ENCODE data around the gene KIAA2012.
"Not testable (repeated sequence)": the region's sequence is repeated elsewhere in the genome, so short reads cannot be mapped to it uniquely, and the experiment has no call there.

Gene KIAA2012

GRCh38 chr2:202238234-202239197, 165.5 kb downstream of the KIAA2012 start, which contains the start of gene SUMO1:
TSS of gene SUMO1 (minus strand) at chr2:202238597. CDS start at chr2:202238451, 146 bp downstream.
- peak; percentile 79 for DNase-seq (ENCODE audit: low read depth)
- H3K4me3 ChIP-seq (ENCODE audit: low read length) = peak within 1 kb of the TSS; percentile 96
- no peak for TF ChIP-seq CTCF (conservative IDR thresholded peaks at IDR 0.05; ENCODE audit: low read length)

GRCh38 chr2:202247710-202248109, 174.7 kb downstream of the KIAA2012 start:
- DNase-seq (ENCODE audit: low read depth); H3K4me3 ChIP-seq (ENCODE audit: low read length): not testable (repeated sequence)

- H3K4me3 ChIP-seq (ENCODE audit: low read length) = no peak overlapping the region
- no peak for DNase-seq (ENCODE audit: low read depth)
- no peak for TF ChIP-seq CTCF (conservative IDR thresholded peaks at IDR 0.05; ENCODE audit: low read length)
Observed at GRCh38 chr2:202249521-202250253, 176.6 kb downstream of the KIAA2012 start.

GRCh38 chr2:202251494-202251893, 178.4 kb downstream of the KIAA2012 start:
- no peak for TF ChIP-seq CTCF (conservative IDR thresholded peaks at IDR 0.05; ENCODE audit: low read length)
- no peak for DNase-seq (ENCODE audit: low read depth)
- no peak overlapping the region for H3K4me3 ChIP-seq (ENCODE audit: low read length)
